Ureter (tissue), 1 donor: Measurements from ENCODE around the gene NBAS. TPM values are rescaled to one million over a fixed set of nuclear protein-coding genes. Genes with fewer than 3 reads are reported as not detected.

ENCODE experiments used
- DNase-seq: peaks from one replicate; pipeline ENCODE4 v3.0.0-alpha.2; 2020; ENCODE audit warnings: low spot score
- total RNA-seq: library from RNA; stranded (reverse); gene quantifications from one replicate; pipeline ENCODE4 v1.2.4, GENCODE V29; 2023
- donor health status: DM: yes; HTN: yes; CAD: no.

NBAS gene
- 55.1 TPM for total RNA-seq

DNA sequence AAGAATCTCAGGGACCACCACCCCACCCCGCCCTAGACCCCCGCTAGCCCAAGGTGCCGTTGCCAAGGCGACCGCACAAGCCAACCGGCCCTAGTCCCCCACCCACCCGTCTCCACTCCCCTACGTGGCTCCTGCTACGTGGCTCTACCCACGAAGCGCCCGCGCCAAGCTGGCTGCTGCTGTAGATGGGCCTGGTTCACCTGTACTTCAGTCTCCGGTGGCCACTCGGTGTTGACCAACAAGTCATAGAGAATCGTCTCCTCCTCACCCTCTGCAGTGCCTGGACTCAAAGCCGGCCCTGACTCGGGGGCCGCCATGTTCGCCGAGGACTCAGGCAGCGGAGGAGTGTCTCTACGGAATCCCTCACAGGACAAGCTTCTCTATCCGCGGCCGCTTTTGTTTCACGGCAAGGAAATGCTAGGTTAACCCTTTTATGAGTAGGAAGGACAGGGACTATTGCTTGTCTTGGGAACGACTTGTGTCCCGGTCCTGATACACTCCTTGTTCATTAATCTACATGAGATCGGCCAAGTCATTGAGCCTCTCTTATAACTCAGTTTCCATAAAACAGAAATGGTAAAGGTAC lies at the start of gene NBAS:
Gene NBAS, minus strand, starts transcription at position 347 of the 586 bp plus-strand sequence. Its CDS starts 30 bp downstream, at position 317.
- peak; percentile 87 for DNase-seq

DNA sequence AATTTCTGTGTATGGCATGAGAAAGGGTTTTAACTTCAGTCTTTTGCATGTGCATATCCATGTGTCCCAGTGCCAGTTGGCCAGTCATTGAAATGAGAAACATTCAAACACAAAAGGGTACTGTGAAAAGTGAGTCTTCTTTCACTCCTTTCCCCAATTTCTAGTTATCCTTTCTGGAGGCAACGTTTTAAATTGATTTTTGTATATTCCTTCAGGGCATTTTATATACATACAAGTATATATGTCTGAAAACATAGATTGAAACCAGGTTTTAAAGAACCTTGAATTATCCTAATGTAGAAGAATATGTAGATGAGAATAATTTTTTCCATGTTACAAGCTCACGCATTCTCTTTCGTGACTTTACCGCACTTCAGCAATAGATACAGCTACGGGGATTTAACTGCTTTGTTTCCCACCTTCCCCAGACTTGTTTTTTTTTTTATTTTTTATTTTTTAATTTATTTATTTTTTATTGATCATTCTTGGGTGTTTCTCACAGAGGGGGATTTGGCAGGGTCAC lies 49.4 kb upstream of the NBAS start:
- DNase-seq, result no peak

DNA sequence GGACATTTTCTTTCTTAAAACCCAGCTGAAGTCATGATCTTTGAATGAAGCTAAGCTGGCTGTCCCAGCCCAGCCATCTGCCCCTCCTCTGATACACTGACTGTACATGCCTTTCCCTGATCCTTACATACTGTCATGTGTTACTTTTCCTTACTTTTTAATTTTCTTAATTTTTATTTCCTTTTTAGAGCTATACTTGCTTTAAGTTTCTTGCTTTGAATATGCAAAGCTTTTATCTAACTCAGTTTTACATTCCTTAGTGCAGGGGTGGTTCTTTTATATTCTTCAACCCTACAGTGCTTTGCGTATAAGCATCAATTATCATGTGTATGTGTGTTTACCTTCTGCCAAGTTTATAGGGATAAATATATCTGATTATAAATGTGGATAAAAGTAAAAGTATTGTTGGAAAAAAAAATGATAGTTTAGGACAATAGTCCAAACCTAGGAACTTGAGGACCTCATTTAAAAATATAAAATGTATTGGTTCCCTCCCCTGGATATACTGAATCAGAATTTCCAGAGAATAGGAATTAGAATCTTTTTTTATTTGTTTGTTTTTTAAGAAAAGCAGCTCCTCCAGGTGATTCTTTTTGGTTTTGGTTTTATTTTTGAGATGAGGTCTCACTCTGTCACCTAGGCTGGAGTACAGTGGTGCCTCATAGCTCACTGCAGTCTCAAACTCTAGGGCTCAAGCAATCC lies 48.4 kb upstream of the NBAS start:
- DNase-seq, result no peak

DNA sequence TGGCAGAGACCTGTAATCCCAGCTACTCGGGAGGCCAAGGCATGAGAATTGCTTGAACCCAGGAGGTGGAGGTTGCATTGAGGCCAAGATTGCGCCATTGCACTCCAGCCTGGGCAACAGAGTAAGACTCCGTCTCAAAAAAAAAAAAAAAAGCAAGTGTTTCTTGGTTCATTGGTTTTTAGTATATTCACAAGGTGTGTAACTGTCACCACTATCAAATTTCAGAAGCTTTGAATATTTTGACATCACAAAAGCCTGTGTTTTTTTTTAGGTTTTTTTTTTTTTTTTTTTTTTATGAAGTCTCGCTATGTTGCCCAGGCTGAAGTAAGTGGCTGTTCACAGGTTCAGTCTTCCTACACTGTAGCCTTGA lies 47.2 kb upstream of the NBAS start:
- no peak for DNase-seq

DNA sequence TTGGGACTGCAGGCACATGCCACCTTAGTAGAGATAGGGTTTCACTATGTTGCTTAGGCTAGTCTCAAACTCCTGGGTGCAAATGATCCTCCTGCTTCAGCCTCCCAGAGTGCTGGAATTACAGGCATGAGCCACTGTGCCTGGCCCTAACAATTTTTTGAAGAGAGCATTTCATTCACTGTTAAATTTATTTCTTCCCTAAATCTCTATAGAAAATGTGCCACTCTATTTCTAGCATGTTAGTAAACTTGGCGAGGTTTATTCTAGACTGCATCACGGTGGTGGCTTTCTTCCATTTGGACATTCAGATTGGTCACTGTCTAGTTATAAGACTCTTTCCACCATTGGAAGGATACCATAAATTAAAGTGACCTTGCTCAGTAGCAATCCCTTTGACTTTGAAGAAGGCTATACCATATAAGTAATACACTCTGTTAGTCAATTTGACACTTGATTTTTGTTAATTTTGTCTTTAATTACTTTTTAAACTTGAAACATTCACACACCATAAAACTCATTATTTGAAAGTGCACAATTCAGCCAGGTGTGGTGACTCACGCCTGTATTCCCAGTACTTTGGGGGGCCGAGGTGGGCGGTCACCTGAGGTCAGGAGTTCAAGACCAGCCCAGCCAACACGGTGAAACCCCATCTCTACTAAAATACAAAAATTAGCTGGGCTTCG lies 46.7 kb upstream of the NBAS start:
- no peak for DNase-seq

DNA sequence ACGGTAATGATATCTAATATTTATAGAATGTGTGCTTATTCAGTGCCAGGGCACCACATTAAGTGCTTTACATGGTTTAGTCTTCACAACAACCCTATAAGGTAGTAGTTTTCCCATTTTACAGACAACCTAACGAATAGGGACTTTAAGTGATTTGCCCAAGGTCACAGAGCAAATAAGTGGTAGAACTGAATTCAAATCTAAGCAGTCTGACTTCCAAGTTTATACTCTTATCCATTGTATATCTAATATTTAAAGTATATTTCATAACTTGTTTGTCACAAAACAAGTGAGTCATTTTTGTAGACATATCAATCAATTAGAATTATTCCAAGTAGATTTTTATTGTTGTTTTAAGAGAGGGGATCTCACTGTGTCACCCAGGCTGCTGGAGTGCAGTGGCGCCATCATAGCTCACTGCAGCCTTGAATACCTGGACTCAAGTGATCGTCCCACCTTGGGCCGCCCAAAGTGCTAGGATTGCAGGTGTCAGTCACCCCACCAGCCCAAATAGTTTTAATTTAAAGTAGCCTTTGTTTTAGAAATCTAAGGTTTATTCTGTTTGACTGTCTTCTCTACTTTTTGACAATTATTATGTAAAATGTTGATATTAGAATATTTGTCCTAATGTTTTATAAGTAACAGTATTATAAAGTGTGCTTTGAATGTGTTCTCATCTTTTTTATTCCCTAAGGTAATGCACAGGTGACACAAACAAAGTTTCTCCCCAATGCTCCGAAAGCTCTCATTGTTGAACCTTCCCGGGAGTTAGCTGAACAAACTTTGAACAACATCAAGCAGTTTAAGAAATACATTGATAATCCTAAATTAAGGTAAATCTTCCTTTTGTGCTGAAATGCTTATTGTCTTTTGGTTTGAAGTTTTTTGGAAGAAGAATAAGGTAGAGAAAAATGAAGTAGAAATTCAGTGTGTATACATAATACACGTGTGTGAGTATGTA lies 45.6 kb upstream of the NBAS start:
- no peak for DNase-seq

DNA sequence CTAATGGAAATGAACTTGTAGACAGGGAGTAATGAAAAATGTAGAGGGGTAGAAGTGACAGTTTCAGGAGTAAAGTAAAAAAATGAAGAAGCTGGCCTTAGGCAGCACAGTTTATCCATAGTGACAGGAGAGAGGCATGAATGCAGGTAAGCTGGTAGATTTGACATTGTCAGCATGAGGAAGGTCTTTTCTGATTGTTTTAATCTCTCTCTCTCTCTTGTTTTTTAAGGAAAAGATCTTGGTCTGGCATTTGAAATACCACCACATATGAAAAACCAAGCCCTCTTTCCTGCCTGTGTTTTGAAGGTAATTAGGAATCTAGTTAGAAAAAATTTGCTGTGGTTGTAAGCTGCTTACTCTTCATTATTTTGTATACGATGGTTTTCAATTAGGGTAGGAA lies 44.6 kb upstream of the NBAS start:
- no peak for DNase-seq

DNA sequence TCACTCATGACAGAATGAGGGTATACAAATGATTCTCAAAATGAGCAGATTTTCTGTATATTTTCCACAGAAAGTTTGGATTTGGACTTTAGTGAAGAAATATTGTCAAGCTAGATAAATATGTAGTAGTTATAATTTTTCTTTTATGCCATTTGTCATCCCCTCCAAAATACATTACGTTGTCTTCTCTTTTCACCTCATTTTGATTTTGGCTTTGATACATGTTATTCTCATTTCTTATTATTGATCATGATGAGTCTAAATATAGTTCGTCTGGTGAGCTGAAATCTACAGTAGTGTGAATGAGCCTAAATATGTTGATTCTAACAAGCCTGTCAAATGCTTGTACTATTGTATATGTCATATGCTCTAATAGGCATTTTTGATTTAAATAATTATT lies 42.8 kb upstream of the NBAS start:
- no peak for DNase-seq

DNA sequence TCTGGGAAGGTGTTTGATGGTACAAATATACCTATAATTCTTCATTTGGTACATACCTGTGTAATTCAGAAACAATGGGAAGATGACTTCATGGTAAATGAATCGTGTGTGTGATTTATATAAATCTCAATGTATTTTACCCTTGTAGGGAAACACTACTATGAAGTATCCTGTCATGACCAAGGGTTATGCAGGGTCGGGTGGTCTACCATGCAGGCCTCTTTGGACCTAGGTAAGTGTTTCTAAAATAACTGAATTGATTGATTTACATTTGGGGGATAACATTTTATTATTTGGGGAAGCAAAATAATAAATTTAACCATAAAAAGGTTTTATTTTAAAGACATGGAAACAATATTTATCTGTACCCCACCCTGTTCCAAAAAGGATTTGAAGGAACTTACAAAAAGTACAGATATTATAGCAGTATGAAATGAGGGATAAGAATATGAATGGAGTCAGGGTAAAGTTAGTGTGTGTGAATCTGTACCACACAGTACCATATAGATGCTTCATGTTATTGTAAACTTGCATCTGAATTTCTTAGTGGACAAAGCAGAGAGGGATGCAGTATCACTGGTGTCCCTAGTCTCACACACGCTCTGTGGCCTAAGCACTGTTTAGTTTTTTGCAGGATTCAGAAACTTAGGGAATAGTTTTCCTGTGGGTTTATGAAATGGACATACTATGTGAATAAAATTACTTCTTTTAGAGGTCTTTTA lies 42.1 kb upstream of the NBAS start:
- DNase-seq, result no peak

DNA sequence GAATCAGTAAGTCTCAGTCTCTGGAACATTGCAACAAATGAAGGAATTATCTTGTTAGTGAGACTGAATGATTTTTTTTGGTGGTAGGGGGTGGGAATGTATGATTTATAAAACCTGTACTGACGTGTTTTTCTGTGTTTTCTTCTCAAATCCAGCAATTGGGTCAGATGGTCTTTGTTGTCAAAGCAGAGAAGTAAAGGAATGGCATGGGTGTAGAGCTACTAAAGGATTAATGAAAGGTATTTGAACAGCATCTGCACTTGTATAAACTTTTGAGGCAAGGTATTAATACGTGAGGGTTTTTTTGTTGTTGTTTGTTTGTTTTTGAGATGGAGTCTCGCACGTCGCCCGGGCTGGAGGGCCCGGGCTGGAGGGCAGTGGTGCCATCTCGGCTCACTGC lies 41.3 kb upstream of the NBAS start:
- no peak for DNase-seq

DNA sequence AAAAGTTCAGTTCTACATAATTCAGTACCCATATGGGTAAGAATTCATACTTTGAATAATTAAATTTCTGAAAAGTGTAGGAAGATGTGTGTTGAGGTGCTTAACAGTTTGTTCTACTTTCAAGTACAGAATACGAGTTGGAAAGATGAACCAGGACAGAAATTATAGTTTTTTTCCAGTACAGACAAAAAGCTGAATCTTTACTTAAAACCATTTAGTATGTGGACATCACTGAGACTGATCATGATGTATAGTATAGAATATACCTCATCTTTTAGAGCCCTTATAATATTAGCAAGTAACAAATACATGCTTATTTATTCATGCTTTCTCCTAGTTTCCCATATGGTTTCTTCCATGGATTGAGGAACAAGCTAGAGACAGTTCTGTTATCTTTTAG lies 40.5 kb upstream of the NBAS start:
- DNase-seq, result no peak

DNA sequence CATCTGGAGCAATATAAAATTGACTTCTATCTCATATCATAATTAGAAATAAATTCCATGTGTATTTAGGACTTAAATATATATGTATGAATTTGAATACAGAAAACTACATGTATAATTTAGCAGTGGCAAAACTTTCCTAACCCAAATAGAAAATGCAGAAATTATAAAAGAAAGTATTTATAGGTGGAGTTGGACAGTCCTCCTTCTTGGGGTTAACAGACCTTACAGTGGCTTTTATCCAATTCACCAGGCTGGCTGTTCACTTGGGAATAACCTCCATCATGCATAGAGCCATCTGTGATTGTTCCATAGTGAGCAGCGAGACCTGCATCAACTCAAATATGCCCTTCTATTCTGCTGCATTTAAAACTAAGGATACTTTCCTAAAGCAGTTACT lies 38.9 kb upstream of the NBAS start:
- DNase-seq, result no peak

DNA sequence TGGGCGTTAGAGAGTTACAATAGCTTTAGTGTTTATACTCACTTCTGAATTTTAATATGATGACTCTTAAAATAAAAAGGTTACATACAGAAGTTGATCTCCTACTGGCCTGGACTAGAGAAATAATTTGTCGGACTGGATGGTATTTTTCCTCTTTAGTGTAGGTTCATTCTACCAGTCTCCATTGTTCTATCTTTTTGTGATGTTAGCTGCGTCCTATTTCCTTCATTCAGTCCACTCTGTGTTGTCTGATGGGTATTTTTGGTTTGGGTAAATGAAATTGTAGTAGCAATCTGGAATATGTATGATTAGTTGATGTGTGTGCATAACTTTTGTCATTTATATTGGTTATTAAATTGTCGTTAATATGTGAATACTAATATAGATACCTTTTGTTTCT lies 35.8 kb upstream of the NBAS start:
- DNase-seq, result no peak

DNA sequence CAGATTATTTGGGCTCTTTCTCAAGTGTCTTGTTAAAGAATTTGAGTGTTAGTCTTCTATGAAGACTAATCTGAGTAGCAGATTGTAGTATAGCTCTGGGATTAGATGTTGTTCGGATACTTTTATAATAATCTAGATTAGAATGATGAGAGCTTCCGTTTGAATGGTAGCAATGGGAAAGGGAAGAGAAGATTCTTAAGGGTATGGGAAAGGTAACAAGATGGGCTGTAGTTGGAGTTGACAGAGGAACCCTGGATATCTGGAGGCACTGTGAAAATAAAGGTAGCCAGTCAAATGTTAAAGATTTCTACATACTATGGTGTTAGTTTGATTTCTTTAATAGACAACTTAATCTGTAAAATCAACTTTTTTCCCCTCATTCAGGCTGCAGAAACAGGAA lies 35.2 kb upstream of the NBAS start:
- no peak for DNase-seq

DNA sequence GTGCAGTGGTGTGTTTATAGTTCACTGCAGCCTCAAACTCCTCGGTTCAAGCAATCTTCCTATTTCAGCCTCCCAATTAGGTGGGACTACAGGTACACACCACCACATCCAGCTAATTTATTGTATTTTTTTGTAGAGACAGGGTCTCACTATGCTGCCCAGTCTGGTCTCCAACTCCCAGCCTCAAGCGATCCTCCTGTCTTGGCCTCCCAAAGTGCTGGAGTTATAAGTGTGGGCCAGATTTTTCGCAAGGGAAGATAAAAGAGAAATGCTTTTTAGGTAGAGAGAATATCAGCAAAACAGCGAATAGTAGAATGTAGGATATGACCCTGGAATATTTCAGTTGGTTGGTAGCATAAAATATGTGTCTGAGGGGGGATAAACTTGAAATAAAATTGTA lies 34.8 kb upstream of the NBAS start:
- no peak for DNase-seq

DNA sequence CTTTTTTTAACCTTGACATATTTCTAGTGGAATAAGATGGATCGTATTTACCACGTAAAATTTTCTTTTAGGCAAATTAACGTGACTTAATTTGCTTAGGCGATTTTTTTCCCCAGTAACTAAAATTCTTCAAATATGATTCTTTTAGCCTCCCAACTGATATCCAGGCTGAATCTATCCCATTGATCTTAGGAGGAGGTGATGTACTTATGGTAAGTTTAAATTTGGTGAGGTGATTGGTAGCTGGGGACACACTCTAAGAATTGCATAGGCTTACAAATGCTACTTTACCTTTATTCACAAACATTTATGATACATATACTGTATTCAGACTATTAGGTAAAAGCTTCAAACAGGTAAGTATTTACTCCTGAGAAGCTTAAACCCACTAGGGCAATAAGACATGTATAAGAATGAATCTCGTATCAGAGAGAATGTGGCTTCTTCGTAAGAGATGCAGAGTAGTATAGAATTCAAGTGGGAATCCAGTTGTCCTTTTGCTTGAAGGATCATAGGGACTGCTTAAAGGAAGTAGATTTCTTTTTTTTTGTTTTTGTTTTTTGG lies 34.3 kb upstream of the NBAS start:
- no peak for DNase-seq

DNA sequence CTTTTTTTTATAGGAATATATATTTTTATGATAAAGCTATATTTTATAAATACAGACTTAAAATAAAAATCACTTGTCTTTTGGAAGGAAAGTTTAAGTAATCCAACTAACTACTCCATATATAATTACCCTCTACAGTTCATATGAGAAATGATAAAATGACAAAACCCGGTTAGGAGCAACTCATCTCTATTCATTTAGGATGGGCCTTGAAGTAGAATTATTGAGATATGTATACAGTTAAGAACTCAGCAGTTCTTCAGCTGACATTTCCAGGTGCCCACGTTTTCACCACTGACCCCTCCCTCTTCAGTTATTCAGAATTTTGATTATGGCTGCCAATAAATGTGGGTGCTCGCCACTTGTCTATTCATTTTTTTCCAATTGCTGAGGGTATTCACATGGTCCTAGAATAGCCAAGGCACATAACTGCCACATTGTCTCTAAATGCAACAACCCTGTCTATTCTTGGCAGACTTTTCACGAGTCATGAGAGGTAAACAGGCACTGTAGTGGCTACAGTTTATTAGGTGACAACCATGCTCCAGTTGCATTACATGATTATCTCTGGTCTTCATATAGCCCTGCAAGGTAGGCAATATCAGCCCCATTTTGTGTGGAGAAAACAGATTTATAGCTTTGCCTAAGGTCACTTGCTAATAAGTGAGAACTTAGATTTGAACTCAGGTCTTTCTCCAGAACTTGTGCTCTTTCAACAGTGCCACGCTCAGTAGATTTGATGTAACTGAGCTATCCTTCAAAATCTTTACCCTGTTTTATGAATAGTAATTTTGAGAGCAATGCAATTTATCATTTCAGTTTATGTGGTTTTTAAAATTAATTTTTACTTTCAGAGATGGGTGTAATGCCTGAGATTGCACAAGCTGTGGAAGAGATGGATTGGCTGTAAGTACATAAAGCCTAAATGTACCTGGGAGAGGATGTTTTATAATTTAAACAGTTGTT lies 33.4 kb upstream of the NBAS start:
- DNase-seq, result no peak

DNA sequence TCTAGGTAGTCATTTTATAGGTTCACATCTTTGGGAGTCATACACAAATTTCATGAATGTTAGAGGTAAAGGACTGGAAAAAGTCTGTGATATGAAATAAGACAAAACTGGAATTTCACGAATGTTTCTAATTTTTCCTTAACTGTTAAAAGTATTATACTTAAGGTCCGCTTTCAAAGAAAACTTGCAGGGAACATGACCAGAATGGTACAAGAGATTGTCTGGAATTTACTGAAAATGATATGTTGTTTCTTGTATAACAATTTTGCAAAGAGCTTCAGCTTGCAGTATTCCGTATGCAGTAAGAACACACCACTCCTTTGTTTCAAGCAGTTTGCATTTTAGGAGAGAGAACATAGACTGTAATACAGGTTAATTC lies 32.2 kb upstream of the NBAS start:
- no peak for DNase-seq

DNA sequence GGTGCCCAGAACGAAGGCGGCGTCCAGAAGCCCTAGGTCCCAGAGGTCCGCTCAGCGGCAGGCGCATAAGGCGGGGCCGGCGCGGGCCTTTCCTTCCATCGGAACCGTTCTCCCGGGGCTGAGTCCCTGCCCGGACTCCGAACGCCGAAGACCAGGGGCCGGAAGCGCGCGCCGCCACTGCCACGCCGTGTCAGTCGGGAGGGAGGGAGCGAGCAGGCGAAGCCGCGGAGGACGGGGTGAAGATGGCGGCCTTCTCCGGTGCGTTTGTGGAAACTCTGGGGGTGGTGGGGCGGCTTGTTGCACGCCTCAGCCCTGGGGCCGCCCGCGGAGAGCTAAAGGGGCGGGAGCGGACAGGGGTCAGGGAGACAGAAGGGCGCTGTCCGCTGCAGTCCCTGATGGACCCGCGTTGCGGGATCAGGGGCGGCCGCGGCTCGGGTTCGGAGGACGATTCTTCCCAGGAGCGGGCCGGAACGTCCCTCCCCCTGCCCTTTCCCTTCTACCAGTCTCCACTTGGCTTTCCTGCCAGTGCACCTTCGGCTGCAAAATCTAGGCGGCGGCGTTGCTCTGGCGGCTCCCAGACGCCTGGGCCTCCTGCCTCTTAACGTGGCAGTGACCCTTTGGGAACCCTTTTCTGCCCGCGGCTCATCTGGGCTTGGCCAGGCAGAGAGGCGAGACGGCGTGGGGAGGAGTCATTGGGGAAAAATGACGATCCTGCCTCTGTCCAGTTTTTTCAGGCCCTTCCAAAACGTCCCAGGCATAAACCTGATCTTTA lies 30.7 kb upstream of the NBAS start, which contains the start of gene DDX1:
Gene DDX1, plus strand, starts transcription at position 177 of the 772 bp plus-strand sequence. Its CDS starts 66 bp downstream, at position 243.
- DNase-seq, result peak; percentile 89
